GM19193 (cell line): ENCODE data around the gene SAP130.

Experiments used
- POLR2A ChIP-seq: IDR thresholded peaks from 4 replicates; pipeline ENCODE4 v1.6.1; 2011; ENCODE audit not compliant: insufficient read depth, insufficient read length; ENCODE audit errors: extremely low read depth

Gene SAP130

DNA sequence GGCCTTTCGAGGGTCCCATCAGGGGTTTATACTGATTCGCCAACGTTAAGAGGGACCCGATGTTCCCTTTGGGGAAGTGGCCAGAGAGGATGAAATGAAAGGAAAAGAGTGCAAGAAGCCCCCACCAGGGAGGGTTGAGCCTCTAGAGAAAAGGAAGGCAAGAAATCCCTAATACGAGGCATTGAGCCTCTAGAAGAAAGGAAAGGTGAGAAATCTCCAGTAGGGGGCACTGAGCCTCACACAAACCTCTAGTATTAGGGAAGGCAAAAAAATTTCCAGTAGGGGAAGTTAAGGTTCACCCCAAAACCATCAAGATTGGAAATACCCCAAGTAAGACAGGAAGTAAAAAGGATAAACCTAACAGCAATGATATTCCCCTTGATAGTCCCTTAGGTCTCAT, 9.8 kb upstream of the SAP130 start:
- no peak for TF ChIP-seq POLR2A

DNA sequence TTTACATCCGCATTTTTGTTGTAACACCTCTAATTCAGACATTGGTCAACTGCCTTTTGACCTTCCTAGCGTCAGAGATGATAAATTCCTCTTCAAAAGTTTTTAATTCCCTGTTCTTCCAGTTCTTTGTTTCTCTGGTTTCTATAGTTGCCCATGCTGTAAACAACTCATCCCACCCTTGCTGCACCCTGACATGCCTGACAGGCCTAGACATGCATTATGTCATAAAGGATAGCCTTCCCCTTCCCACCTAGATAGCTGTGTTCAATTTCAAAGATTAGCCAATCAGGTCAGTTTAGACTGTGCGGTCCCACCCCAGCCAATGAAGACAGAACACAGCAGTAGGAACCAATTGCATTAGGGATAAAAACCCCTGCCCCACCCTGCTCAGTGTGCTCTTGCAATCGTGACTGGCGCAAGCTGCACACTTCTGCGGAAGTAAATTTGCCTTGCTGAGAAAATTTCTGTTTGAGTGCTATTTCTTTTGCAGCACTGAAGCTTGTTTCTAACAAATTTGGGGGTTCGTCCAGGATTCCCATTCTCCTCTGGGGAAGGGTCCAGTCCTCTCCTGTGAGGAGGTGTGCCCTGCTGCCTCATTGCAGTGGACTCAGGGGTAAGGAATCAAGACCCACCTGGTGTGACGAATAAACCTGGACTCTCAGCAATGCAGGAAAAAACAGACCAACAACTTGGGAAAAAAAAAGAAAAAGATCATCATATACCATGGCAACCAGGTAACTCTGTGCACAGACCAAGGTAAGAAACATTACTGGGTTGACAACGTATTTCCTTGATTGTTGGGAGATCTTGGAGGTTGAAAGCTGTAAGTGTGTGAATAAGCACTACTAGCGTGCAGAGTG, 9.1 kb upstream of the SAP130 start:
- TF ChIP-seq POLR2A = no peak

- TF ChIP-seq POLR2A = no peak
Observed at GRCh38 chr2:128032092-128032491, 4.2 kb upstream of the SAP130 start.

- TF ChIP-seq POLR2A = no peak
Observed at GRCh38 chr2:128028668-128029054, 802 bp upstream of the SAP130 start.

- TF ChIP-seq POLR2A = no peak
Observed at GRCh38 chr2:128027278-128027800, 520 bp downstream of the SAP130 start.

DNA sequence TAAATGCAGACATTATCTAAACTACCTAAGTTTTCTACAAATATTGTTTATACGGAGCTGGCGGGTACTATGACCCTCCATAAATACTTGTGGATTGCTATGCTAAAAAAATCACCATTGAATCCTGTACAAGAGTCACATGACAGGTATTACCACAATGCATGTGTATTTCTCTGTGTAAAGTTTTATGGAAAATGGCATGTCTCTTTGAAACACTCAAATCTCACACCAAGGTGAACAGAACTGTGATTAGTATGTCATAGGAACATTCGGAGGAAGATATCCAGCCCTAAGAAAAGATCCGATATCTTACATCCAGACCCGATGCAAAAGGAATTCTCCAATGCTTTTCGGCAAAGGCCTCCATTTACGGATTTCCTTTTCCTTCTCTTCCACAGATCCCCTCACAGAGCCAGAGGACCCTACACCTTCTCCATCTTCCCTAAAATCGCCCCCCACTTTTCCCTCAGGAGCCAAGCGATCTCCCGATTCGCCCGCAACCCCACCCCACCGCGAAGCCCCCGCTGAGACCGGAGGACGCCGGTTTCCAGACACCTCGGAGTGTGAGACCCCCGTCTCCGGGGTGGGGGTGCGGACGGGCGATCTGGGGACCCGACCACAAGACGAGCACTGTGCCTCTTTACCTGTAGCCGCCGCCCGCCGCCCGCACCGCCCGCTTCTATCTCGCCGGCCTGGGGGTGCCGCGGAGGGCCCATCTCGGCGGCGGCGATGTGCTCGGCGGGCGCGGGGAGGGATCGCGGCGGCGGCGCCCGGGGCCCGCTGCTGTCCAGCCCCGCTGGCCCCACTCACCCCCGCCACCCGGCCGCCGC, 1.2 kb downstream of the SAP130 start:
- TF ChIP-seq POLR2A = no peak

GRCh38 chr2:128024816-128025215, 3.0 kb downstream of the SAP130 start:
- no peak for TF ChIP-seq POLR2A

DNA sequence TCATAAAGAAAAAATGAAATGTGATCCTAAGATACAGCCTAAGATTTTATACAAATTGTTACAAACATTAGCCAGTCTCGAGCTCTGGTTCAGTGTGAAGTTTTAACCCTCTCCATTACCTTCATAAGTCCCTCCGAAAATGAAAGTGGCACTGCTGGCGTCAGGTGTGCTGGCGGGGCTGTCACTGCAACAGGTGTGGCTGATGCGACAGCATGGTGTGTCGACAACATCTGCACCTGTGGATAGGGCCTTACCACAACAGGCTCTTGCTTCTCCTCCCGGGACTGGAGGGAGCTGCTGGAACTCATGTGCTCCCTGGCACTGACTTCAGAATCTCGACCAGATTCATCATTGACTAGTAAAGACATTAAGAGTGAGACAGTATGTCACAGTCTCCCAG, 10.3 kb downstream of the SAP130 start:
- no peak for TF ChIP-seq POLR2A

- no peak for TF ChIP-seq POLR2A
Observed at GRCh38 chr2:128016620-128017019, 11.2 kb downstream of the SAP130 start.

GRCh38 chr2:128012698-128013097, 15.2 kb downstream of the SAP130 start:
- TF ChIP-seq POLR2A = no peak

DNA sequence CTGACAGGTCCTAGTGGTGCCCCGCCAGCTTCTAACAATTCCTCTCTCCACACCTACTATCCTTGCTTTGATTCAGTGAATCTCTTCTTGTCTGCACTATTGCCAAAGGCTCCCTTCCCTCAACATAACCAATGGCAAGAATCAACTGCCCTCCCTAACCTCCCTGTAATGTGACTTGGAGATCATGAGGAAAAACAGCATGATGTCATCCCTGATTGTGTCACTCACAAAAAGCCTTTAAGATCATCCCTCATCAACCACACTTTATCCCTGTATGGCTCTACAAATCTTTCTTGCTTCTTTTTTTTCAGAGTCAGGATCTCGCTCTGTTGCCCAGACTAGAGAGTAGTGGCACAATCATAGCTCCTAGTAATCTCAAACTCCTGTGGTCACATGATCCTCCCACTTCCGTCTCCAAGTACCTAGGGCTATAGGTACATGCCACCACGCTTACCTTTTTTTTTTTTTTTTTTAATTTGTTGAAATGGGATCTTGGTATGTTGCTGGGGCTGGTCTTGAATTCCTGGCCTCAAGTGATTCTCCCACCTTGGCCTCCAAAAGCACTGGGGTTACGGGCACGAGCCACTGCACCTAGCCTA, 19.7 kb downstream of the SAP130 start:
- TF ChIP-seq POLR2A = no peak

DNA sequence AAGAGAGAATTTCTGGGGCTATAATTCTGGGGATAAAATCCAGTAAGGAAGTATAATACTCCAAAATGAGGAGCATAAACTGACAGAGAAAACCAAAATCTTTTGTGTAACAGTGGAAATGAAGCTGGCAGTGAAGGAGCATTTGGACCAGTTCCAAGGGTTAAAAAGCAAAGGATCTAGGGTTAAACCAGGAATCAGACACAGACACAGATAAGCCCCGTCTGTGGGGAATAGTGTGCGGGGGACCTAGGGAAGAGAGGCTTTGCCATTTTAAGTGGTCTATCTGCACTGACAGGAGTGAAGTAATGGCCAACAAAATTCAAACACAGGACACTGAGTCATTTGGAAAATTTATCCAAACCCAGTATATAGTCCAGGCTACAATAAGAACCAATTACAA, 23.4 kb downstream of the SAP130 start:
- no peak for TF ChIP-seq POLR2A

GRCh38 chr2:128003463-128003862, 24.4 kb downstream of the SAP130 start:
- TF ChIP-seq POLR2A = no peak

DNA sequence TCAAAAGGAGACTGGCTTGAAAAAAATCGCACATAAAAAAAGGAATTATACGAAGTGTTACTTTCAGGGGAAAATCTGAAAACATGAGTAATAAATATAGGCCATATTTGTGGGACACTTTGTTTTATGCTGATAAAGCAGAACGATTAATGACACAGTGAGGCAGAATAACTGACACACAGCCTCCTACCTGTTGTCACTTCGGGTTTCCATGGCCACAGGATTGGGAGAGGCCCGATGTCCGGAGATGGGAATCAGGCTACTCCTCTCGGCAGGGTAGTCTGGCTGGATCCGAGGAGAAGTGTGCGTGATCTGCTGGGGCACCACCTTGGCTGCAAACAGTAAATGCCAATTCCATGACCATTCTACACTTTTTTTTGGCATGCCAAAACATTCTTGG, 31.7 kb downstream of the SAP130 start:
- TF ChIP-seq POLR2A = no peak

GRCh38 chr2:127995725-127996124, 32.1 kb downstream of the SAP130 start:
- TF ChIP-seq POLR2A = no peak
